ENCODE measurements around the gene STOX2. TPM values are rescaled to one million over a fixed set of nuclear protein-coding genes. Genes with fewer than 3 reads are reported as not detected.

Gene STOX2
- polyA plus RNA-seq, 1 donor from 2014 or later: 26.1 TPM

- H3K4me3 ChIP-seq (ENCODE audit: low read length): no peak overlapping the region
- H3K79me2 ChIP-seq (replicated peaks; ENCODE audit: insufficient read depth, low read length): peaks cover 29% of the 10 kb centered on the region
- no peak overlapping the region for H3K4me2 ChIP-seq (ENCODE audit: low read length)
- no peaks in the 10 kb centered on the region for H4K20me1 ChIP-seq (ENCODE audit: insufficient read depth)
- TF ChIP-seq RAD21 (conservative IDR thresholded peaks at IDR 0.05) (no peak), EP300 (conservative IDR thresholded peaks at IDR 0.05; ENCODE audit: poor library complexity, severe bottlenecking) (no peak), POLR2AphosphoS5 (IDR thresholded peaks at IDR 0.05) (no peak), TAF1 (IDR thresholded peaks at IDR 0.05; ENCODE audit: low read depth) (no peak), SMC3 (conservative IDR thresholded peaks at IDR 0.05; ENCODE audit: poor library complexity) (no peak), EZH2 (IDR thresholded peaks at IDR 0.05; ENCODE audit: borderline replicate concordance, insufficient read depth, low read length, poor library complexity, severe bottlenecking) (no peak), MXI1 (conservative IDR thresholded peaks at IDR 0.05; ENCODE audit: poor library complexity, severe bottlenecking) (no peak), CTCF (IDR thresholded peaks at IDR 0.05; ENCODE audit: poor library complexity, severe bottlenecking) (no peak)
- TF ChIP-seq, protein P1, sequence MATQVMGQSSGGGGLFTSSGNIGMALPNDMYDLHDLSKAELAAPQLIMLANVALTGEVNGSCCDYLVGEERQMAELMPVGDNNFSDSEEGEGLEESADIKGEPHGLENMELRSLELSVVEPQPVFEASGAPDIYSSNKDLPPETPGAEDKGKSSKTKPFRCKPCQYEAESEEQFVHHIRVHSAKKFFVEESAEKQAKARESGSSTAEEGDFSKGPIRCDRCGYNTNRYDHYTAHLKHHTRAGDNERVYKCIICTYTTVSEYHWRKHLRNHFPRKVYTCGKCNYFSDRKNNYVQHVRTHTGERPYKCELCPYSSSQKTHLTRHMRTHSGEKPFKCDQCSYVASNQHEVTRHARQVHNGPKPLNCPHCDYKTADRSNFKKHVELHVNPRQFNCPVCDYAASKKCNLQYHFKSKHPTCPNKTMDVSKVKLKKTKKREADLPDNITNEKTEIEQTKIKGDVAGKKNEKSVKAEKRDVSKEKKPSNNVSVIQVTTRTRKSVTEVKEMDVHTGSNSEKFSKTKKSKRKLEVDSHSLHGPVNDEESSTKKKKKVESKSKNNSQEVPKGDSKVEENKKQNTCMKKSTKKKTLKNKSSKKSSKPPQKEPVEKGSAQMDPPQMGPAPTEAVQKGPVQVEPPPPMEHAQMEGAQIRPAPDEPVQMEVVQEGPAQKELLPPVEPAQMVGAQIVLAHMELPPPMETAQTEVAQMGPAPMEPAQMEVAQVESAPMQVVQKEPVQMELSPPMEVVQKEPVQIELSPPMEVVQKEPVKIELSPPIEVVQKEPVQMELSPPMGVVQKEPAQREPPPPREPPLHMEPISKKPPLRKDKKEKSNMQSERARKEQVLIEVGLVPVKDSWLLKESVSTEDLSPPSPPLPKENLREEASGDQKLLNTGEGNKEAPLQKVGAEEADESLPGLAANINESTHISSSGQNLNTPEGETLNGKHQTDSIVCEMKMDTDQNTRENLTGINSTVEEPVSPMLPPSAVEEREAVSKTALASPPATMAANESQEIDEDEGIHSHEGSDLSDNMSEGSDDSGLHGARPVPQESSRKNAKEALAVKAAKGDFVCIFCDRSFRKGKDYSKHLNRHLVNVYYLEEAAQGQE (IDR thresholded peaks at IDR 0.05; ENCODE audit: borderline replicate concordance): no peak
- H3K36me3 ChIP-seq (ENCODE audit: insufficient read depth, low read length): peaks cover 10% of the 10 kb centered on the region
- H3F3A ChIP-seq (ENCODE audit: insufficient read depth, low read length, poor library complexity, severe bottlenecking): no peaks in the 10 kb centered on the region
- H3K9ac ChIP-seq (ENCODE audit: low read length): no peak overlapping the region
- H3K9me3 ChIP-seq (ENCODE audit: low read length): no peaks in the 10 kb centered on the region
- H2AFZ ChIP-seq (ENCODE audit: low read depth, low read length): no peak overlapping the region
- H3K27ac ChIP-seq (ENCODE audit: low read length): no peak overlapping the region
- H3K27me3 ChIP-seq (ENCODE audit: insufficient read depth, low read depth, low read length): no peaks in the 10 kb centered on the region
- H3K9me2 ChIP-seq (ENCODE audit: insufficient read depth, low read length): no peaks in the 10 kb centered on the region
These were observed 36.9 kb downstream of the STOX2 start for GRCh38 chr4:183941964-183942363.

- Histone ChIP-seq H3K9me3 (ENCODE audit: low read length) (no peaks in the 10 kb centered on the region), H2AFZ (ENCODE audit: low read depth, low read length) (no peak overlapping the region), H3K9ac (ENCODE audit: low read length) (no peak overlapping the region), H3K27ac (ENCODE audit: low read length) (no peak overlapping the region), H3K4me3 (ENCODE audit: low read length) (no peak overlapping the region), H3K79me2 (replicated peaks; ENCODE audit: insufficient read depth, low read length) (peaks cover 25% of the 10 kb centered on the region), H3K9me2 (ENCODE audit: insufficient read depth, low read length) (no peaks in the 10 kb centered on the region), H3F3A (ENCODE audit: insufficient read depth, low read length, poor library complexity, severe bottlenecking) (no peaks in the 10 kb centered on the region), H3K4me2 (ENCODE audit: low read length) (no peak overlapping the region), H3K36me3 (ENCODE audit: insufficient read depth, low read length) (peaks cover 7% of the 10 kb centered on the region), H4K20me1 (ENCODE audit: insufficient read depth) (no peaks in the 10 kb centered on the region), H3K27me3 (ENCODE audit: insufficient read depth, low read depth, low read length) (no peaks in the 10 kb centered on the region)
- no peak for TF ChIP-seq TAF1 (IDR thresholded peaks at IDR 0.05; ENCODE audit: low read depth)
These were observed 40.6 kb downstream of the STOX2 start for GRCh38 chr4:183945741-183946140.

DNA sequence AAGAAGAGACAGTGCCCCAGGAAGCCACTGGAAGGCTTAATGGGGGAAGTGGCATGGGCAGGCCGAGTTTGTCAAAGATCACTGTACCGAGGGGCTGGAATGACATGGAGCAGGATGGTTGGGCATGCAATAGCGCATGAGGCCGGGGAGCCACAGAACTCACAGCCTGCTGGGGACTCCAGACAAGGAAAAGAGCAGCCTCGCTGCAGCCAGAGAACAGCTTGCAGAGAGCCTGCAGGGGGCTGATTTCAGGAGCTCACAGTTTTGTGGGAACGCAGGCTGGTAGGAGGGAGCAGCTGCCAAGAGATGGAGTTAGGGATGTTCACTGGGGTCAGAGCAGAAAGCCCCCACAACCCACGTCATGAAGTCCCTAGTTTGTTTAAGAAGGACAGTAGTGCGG, 45.4 kb downstream of the STOX2 start:
- Histone ChIP-seq H3K27ac (ENCODE audit: low read length) (no peak overlapping the region), H3K9me3 (ENCODE audit: low read length) (no peaks in the 10 kb centered on the region), H2AFZ (ENCODE audit: low read depth, low read length) (no peak overlapping the region), H3F3A (ENCODE audit: insufficient read depth, low read length, poor library complexity, severe bottlenecking) (no peaks in the 10 kb centered on the region), H3K36me3 (ENCODE audit: insufficient read depth, low read length) (peaks cover 4% of the 10 kb centered on the region), H3K4me2 (ENCODE audit: low read length) (no peak overlapping the region), H3K9me2 (ENCODE audit: insufficient read depth, low read length) (no peaks in the 10 kb centered on the region), H3K4me3 (ENCODE audit: low read length) (no peak overlapping the region), H3K79me2 (replicated peaks; ENCODE audit: insufficient read depth, low read length) (peaks cover 25% of the 10 kb centered on the region), H3K27me3 (ENCODE audit: insufficient read depth, low read depth, low read length) (no peaks in the 10 kb centered on the region), H3K9ac (ENCODE audit: low read length) (no peak overlapping the region), H4K20me1 (ENCODE audit: insufficient read depth) (no peaks in the 10 kb centered on the region)
- TF ChIP-seq EZH2 (IDR thresholded peaks at IDR 0.05; ENCODE audit: borderline replicate concordance, insufficient read depth, low read length, poor library complexity, severe bottlenecking) (no peak), POLR2AphosphoS5 (IDR thresholded peaks at IDR 0.05) (no peak), MXI1 (conservative IDR thresholded peaks at IDR 0.05; ENCODE audit: poor library complexity, severe bottlenecking) (no peak), TAF1 (IDR thresholded peaks at IDR 0.05; ENCODE audit: low read depth) (no peak), CTCF (IDR thresholded peaks at IDR 0.05; ENCODE audit: poor library complexity, severe bottlenecking) (no peak), EP300 (conservative IDR thresholded peaks at IDR 0.05; ENCODE audit: poor library complexity, severe bottlenecking) (no peak), RAD21 (conservative IDR thresholded peaks at IDR 0.05) (no peak), SMC3 (conservative IDR thresholded peaks at IDR 0.05; ENCODE audit: poor library complexity) (no peak)
- TF ChIP-seq, protein P1 (IDR thresholded peaks at IDR 0.05; ENCODE audit: borderline replicate concordance): no peak

Data from neural cell (in vitro differentiated cells).